PFSK-1 (cell line): ENCODE results near the gene SFXN2.

Source experiments
- FOXP2 ChIP-seq: optimal IDR thresholded peaks from 2 replicates; pipeline ENCODE3; 2011; ENCODE audit warnings: borderline replicate concordance, control low read depth, inconsistent platforms; ENCODE audit not compliant: insufficient read depth; ENCODE audit errors: extremely low read length, extremely low read depth
- POLR2AphosphoS5 ChIP-seq: IDR thresholded peaks from 2 replicates; pipeline ENCODE4 v1.6.1; 2012; ENCODE audit warnings: low read depth, mild to moderate bottlenecking, control low read depth, low read length, moderate library complexity
- REST ChIP-seq, 2 experiments: IDR thresholded peaks; 2 replicates each; pipeline versions ENCODE4 v1.6.1 to v1.8.0; 2011 to 2012; ENCODE audit warnings: low read depth in 2 of 2, low read length in 2 of 2, control low read depth in 1 of 2, inconsistent platforms in 1 of 2, mild to moderate bottlenecking in 1 of 2, moderate library complexity in 1 of 2; ENCODE audit not compliant: insufficient read depth in 1 of 2
- SIN3A ChIP-seq: IDR thresholded peaks from 2 replicates; pipeline ENCODE4 v1.6.1; 2012; ENCODE audit warnings: mild to moderate bottlenecking, low read length, moderate library complexity, borderline replicate concordance; ENCODE audit not compliant: insufficient read depth
- TAF1 ChIP-seq: IDR thresholded peaks from 2 replicates; pipeline ENCODE4 v1.6.1; 2012; ENCODE audit warnings: low read length, control low read depth, borderline replicate concordance; ENCODE audit not compliant: insufficient read depth

The SFXN2 gene

GRCh38 chr10:102675666-102676533 lies 38.5 kb upstream of the SFXN2 start:
- TF ChIP-seq TAF1: no peak
- TF ChIP-seq SIN3A: no peak
- TF ChIP-seq FOXP2: no peak
- no peak for TF ChIP-seq POLR2AphosphoS5
- no peak for TF ChIP-seq REST (IDR thresholded peaks at IDR 0.05; ENCODE audit: insufficient read depth in 1 of 2, low read depth in 2 of 2, low read length in 2 of 2)

- no peak for TF ChIP-seq POLR2AphosphoS5
- TF ChIP-seq REST (IDR thresholded peaks at IDR 0.05; ENCODE audit: insufficient read depth in 1 of 2, low read depth in 2 of 2, low read length in 2 of 2): no peak
- TF ChIP-seq FOXP2: no peak
- no peak for TF ChIP-seq SIN3A
- no peak for TF ChIP-seq TAF1
Measured at GRCh38 chr10:102676534-102677315, 37.7 kb upstream of the SFXN2 start.

- TF ChIP-seq FOXP2 (no peak), REST (IDR thresholded peaks at IDR 0.05; ENCODE audit: insufficient read depth in 1 of 2, low read depth in 2 of 2, low read length in 2 of 2) (no peak), POLR2AphosphoS5 (no peak)
Measured at GRCh38 chr10:102677331-102678067, 36.9 kb upstream of the SFXN2 start.

GRCh38 chr10:102678068-102678400 lies 36.4 kb upstream of the SFXN2 start:
- no peak for TF ChIP-seq SIN3A
- no peak for TF ChIP-seq POLR2AphosphoS5
- TF ChIP-seq REST (IDR thresholded peaks at IDR 0.05; ENCODE audit: insufficient read depth in 1 of 2, low read depth in 2 of 2, low read length in 2 of 2): no peak
- no peak for TF ChIP-seq FOXP2
- TF ChIP-seq TAF1: no peak
